ENCODE data around the gene NFYC. TPM values are rescaled to one million over a fixed set of nuclear protein-coding genes. Genes with fewer than 3 reads are reported as not detected.

The NFYC gene
- total RNA-seq, 1 experiment from 2014 or later: 46.5 TPM

DNA sequence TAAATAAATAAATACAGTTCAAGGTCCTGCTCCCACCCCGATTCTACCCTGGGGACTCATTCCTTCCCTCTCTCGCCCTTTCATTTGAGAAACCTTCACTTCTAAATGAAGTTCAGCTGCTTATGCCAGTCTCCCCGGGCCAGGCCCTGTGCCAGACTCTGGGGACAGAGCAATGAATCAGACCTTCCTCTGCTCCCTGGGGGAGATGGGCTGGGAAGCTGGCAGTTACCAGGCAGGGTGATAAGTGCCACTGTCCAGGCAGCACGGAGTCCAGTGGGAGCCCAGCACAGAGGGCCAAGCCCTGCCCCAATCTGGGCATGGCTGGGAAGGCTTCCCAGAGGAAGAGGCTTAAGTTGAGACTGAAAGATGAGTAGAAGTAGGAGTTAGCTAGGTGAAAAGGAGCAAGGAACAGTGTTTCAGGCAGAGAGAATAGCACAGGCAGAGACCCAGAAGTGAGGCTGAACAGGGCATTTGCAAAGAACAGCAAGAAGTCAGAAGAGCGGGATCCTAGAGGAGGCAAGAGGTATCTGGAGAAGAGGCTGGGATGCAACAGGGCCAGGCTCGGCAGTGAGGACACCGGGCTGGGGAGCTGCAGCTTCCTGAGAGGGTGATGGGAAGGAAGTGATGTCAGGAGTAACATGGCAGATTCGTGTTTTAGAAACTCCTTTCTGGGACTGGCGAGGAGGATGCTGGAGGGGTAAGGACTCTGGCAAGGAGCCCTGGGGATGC, 105.6 kb downstream of the NFYC start (continued):
- TF ChIP-seq, protein P1, sequence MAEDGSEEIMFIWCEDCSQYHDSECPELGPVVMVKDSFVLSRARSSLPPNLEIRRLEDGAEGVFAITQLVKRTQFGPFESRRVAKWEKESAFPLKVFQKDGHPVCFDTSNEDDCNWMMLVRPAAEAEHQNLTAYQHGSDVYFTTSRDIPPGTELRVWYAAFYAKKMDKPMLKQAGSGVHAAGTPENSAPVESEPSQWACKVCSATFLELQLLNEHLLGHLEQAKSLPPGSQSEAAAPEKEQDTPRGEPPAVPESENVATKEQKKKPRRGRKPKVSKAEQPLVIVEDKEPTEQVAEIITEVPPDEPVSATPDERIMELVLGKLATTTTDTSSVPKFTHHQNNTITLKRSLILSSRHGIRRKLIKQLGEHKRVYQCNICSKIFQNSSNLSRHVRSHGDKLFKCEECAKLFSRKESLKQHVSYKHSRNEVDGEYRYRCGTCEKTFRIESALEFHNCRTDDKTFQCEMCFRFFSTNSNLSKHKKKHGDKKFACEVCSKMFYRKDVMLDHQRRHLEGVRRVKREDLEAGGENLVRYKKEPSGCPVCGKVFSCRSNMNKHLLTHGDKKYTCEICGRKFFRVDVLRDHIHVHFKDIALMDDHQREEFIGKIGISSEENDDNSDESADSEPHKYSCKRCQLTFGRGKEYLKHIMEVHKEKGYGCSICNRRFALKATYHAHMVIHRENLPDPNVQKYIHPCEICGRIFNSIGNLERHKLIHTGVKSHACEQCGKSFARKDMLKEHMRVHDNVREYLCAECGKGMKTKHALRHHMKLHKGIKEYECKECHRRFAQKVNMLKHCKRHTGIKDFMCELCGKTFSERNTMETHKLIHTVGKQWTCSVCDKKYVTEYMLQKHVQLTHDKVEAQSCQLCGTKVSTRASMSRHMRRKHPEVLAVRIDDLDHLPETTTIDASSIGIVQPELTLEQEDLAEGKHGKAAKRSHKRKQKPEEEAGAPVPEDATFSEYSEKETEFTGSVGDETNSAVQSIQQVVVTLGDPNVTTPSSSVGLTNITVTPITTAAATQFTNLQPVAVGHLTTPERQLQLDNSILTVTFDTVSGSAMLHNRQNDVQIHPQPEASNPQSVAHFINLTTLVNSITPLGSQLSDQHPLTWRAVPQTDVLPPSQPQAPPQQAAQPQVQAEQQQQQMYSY (CRISPR knock-in tag; IDR thresholded peaks at IDR 0.05): no peak
- TF ChIP-seq OVOL2 (CRISPR knock-in tag; IDR thresholded peaks at IDR 0.05; ENCODE audit: borderline replicate concordance) (no peak), ETV6 (CRISPR knock-in tag; IDR thresholded peaks at IDR 0.05) (no peak), PRRX2 (CRISPR knock-in tag; IDR thresholded peaks at IDR 0.05) (no peak), NFE2L1 (CRISPR knock-in tag; IDR thresholded peaks at IDR 0.05) (no peak), TEAD4 (CRISPR knock-in tag; IDR thresholded peaks at IDR 0.05) (no peak)
- TF ChIP-seq, protein P2, sequence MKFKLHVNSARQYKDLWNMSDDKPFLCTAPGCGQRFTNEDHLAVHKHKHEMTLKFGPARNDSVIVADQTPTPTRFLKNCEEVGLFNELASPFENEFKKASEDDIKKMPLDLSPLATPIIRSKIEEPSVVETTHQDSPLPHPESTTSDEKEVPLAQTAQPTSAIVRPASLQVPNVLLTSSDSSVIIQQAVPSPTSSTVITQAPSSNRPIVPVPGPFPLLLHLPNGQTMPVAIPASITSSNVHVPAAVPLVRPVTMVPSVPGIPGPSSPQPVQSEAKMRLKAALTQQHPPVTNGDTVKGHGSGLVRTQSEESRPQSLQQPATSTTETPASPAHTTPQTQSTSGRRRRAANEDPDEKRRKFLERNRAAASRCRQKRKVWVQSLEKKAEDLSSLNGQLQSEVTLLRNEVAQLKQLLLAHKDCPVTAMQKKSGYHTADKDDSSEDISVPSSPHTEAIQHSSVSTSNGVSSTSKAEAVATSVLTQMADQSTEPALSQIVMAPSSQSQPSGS (CRISPR knock-in tag; IDR thresholded peaks at IDR 0.05; ENCODE audit: borderline replicate concordance, low read depth): no peak

DNA sequence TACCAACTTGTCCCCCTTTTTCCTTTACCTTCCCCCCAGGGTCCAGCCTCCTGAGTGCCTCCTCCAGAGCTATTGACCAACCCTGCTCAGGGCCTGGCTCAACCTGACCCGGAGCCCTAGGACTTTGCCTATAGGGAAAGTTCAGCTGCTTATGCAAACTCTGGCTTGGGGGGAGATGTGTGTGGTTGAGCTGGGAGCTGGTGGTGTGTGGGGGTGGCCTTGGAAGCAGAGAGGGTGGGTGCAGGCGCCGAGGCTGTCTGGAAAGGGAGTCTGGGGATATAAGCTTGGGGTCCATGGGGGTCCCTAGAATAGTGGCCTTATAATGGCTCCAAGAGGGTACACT, 106.1 kb downstream of the NFYC start:
- Mint-ChIP-seq H3K27ac (no peak overlapping the region), H3K4me1 (peaks cover 40% of the 10 kb centered on the region), H3K36me3 (no peaks in the 10 kb centered on the region), H3K9me3 (no peaks in the 10 kb centered on the region), H3K4me3 (no peak overlapping the region), H3K27me3 (ENCODE audit: low read depth) (peaks cover 15% of the 10 kb centered on the region)
- ATAC-seq (no peak), DNase-seq (ENCODE audit: low spot score) (no peak)
- ChIA-PET CTCF (interaction anchor here (0.6 to 1.3 kb wide), 7 partner anchors 15 to 135 kb away, joined by 3 to 5 read pairs (median 3); no protein-coding TSS in a partner anchor), POLR2A (interaction anchor here (0.7 kb wide), 2 partner anchors 40 to 49 kb away, joined by 3 read pairs; no protein-coding TSS in a partner anchor)
- TF ChIP-seq, protein P3, sequence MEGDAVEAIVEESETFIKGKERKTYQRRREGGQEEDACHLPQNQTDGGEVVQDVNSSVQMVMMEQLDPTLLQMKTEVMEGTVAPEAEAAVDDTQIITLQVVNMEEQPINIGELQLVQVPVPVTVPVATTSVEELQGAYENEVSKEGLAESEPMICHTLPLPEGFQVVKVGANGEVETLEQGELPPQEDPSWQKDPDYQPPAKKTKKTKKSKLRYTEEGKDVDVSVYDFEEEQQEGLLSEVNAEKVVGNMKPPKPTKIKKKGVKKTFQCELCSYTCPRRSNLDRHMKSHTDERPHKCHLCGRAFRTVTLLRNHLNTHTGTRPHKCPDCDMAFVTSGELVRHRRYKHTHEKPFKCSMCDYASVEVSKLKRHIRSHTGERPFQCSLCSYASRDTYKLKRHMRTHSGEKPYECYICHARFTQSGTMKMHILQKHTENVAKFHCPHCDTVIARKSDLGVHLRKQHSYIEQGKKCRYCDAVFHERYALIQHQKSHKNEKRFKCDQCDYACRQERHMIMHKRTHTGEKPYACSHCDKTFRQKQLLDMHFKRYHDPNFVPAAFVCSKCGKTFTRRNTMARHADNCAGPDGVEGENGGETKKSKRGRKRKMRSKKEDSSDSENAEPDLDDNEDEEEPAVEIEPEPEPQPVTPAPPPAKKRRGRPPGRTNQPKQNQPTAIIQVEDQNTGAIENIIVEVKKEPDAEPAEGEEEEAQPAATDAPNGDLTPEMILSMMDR (IDR thresholded peaks at IDR 0.05): no peak
- TF ChIP-seq, protein P4, sequence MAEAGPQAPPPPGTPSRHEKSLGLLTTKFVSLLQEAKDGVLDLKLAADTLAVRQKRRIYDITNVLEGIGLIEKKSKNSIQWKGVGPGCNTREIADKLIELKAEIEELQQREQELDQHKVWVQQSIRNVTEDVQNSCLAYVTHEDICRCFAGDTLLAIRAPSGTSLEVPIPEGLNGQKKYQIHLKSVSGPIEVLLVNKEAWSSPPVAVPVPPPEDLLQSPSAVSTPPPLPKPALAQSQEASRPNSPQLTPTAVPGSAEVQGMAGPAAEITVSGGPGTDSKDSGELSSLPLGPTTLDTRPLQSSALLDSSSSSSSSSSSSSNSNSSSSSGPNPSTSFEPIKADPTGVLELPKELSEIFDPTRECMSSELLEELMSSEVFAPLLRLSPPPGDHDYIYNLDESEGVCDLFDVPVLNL (CRISPR knock-in tag; IDR thresholded peaks at IDR 0.05; ENCODE audit: borderline replicate concordance, low read depth): no peak
- TF ChIP-seq JUN (CRISPR knock-in tag; IDR thresholded peaks at IDR 0.05): no peak
- TF ChIP-seq GABPB1 (CRISPR knock-in tag; IDR thresholded peaks at IDR 0.05): no peak
- no peak for TF ChIP-seq ZNF121 (CRISPR knock-in tag; IDR thresholded peaks at IDR 0.05)
- TF ChIP-seq, protein P5, sequence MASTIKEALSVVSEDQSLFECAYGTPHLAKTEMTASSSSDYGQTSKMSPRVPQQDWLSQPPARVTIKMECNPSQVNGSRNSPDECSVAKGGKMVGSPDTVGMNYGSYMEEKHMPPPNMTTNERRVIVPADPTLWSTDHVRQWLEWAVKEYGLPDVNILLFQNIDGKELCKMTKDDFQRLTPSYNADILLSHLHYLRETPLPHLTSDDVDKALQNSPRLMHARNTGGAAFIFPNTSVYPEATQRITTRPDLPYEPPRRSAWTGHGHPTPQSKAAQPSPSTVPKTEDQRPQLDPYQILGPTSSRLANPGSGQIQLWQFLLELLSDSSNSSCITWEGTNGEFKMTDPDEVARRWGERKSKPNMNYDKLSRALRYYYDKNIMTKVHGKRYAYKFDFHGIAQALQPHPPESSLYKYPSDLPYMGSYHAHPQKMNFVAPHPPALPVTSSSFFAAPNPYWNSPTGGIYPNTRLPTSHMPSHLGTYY (CRISPR knock-in tag; IDR thresholded peaks at IDR 0.05): no peak
- TF ChIP-seq, protein P6, sequence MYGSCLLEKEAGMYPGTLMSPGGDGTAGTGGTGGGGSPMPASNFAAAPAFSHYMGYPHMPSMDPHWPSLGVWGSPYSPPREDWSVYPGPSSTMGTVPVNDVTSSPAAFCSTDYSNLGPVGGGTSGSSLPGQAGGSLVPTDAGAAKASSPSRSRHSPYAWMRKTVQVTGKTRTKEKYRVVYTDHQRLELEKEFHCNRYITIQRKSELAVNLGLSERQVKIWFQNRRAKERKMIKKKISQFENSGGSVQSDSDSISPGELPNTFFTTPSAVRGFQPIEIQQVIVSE (CRISPR knock-in tag; IDR thresholded peaks at IDR 0.05; ENCODE audit: borderline replicate concordance): no peak
- TF ChIP-seq, protein P7, sequence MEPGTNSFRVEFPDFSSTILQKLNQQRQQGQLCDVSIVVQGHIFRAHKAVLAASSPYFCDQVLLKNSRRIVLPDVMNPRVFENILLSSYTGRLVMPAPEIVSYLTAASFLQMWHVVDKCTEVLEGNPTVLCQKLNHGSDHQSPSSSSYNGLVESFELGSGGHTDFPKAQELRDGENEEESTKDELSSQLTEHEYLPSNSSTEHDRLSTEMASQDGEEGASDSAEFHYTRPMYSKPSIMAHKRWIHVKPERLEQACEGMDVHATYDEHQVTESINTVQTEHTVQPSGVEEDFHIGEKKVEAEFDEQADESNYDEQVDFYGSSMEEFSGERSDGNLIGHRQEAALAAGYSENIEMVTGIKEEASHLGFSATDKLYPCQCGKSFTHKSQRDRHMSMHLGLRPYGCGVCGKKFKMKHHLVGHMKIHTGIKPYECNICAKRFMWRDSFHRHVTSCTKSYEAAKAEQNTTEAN (CRISPR knock-in tag; IDR thresholded peaks at IDR 0.05): no peak
- TF ChIP-seq, protein P8, sequence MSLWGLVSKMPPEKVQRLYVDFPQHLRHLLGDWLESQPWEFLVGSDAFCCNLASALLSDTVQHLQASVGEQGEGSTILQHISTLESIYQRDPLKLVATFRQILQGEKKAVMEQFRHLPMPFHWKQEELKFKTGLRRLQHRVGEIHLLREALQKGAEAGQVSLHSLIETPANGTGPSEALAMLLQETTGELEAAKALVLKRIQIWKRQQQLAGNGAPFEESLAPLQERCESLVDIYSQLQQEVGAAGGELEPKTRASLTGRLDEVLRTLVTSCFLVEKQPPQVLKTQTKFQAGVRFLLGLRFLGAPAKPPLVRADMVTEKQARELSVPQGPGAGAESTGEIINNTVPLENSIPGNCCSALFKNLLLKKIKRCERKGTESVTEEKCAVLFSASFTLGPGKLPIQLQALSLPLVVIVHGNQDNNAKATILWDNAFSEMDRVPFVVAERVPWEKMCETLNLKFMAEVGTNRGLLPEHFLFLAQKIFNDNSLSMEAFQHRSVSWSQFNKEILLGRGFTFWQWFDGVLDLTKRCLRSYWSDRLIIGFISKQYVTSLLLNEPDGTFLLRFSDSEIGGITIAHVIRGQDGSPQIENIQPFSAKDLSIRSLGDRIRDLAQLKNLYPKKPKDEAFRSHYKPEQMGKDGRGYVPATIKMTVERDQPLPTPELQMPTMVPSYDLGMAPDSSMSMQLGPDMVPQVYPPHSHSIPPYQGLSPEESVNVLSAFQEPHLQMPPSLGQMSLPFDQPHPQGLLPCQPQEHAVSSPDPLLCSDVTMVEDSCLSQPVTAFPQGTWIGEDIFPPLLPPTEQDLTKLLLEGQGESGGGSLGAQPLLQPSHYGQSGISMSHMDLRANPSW (CRISPR knock-in tag; conservative IDR thresholded peaks at IDR 0.05; ENCODE audit: low read depth): no peak
- TF ChIP-seq, protein P9, sequence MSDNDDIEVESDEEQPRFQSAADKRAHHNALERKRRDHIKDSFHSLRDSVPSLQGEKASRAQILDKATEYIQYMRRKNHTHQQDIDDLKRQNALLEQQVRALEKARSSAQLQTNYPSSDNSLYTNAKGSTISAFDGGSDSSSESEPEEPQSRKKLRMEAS (CRISPR knock-in tag; IDR thresholded peaks at IDR 0.05): no peak
- no peak for TF ChIP-seq SMAD3 (CRISPR knock-in tag; IDR thresholded peaks at IDR 0.05; ENCODE audit: borderline replicate concordance)
- TF ChIP-seq OVOL2 (CRISPR knock-in tag; IDR thresholded peaks at IDR 0.05; ENCODE audit: borderline replicate concordance): no peak
- TF ChIP-seq, protein P10, sequence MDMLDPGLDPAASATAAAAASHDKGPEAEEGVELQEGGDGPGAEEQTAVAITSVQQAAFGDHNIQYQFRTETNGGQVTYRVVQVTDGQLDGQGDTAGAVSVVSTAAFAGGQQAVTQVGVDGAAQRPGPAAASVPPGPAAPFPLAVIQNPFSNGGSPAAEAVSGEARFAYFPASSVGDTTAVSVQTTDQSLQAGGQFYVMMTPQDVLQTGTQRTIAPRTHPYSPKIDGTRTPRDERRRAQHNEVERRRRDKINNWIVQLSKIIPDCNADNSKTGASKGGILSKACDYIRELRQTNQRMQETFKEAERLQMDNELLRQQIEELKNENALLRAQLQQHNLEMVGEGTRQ (CRISPR knock-in tag; IDR thresholded peaks at IDR 0.05): no peak
- no peak for TF ChIP-seq ESRRA (CRISPR knock-in tag; IDR thresholded peaks at IDR 0.05; ENCODE audit: borderline replicate concordance)
